AG04449 (cell line): ENCODE data around the gene ANKRD12.
"Not testable (repeated sequence)": the region's sequence is repeated elsewhere in the genome, so short reads cannot be mapped to it uniquely, and the experiment has no call there.

Source experiments
- CTCF ChIA-PET: fragments of 350-600 bp; formaldehyde crosslinking; extraction: SDS; loops from one replicate; lab custom pipeline; 2021; ENCODE audit warnings: antibody characterized with exemption; lab: Yijun Ruan, JAX
- POLR2A ChIA-PET: fragments of 400-600, 350-600 bp; formaldehyde crosslinking; extraction: SDS; loops from one replicate; lab custom pipeline; 2020; ENCODE audit warnings: antibody characterized with exemption, inconsistent platforms; lab: Yijun Ruan, JAX
- DNase-seq: peaks from one replicate; pipeline ENCODE4 v3.0.0-alpha.2; 2010; ENCODE audit warnings: low read depth, low spot score
- H3K4me3 ChIP-seq: 2 replicates; pipeline ENCODE4 v1.5.1; 2011; ENCODE audit warnings: low read depth, mild to moderate bottlenecking, control low read depth, low read length
- TF ChIP-seq, protein P1 (sequence below): IDR thresholded peaks from one replicate; pipeline ENCODE4 v1.5.1; 2011; ENCODE audit warnings: mild to moderate bottlenecking, moderate library complexity, low read length, control low read depth, inconsistent platforms; ENCODE audit not compliant: insufficient read depth; ENCODE audit errors: missing control alignments

ANKRD12 gene

DNA sequence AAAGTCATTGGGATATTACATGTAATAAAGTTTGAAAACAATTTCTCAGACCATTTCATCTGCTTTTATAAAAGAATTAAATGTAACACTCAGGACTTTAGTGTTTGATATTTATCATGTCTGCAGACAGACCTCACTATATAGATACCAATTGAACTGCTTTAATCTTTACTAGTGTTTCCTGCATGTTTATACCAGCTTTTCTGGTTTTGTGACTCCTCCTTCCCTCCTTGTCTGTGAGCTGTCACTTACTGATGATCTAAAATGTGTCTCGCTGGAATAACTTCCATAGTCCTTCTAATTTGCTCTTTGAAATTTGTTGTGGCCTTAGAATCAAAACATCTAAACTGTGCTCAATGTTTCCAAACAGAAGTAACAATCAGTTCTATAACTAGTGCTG lies 126.7 kb downstream of the ANKRD12 start:
- DNase-seq: no peak
- ChIA-PET CTCF (no interaction called here), POLR2A (no interaction called here)
- TF ChIP-seq, protein P1, sequence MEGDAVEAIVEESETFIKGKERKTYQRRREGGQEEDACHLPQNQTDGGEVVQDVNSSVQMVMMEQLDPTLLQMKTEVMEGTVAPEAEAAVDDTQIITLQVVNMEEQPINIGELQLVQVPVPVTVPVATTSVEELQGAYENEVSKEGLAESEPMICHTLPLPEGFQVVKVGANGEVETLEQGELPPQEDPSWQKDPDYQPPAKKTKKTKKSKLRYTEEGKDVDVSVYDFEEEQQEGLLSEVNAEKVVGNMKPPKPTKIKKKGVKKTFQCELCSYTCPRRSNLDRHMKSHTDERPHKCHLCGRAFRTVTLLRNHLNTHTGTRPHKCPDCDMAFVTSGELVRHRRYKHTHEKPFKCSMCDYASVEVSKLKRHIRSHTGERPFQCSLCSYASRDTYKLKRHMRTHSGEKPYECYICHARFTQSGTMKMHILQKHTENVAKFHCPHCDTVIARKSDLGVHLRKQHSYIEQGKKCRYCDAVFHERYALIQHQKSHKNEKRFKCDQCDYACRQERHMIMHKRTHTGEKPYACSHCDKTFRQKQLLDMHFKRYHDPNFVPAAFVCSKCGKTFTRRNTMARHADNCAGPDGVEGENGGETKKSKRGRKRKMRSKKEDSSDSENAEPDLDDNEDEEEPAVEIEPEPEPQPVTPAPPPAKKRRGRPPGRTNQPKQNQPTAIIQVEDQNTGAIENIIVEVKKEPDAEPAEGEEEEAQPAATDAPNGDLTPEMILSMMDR: no peak
- no peak overlapping the region for H3K4me3 ChIP-seq

DNA sequence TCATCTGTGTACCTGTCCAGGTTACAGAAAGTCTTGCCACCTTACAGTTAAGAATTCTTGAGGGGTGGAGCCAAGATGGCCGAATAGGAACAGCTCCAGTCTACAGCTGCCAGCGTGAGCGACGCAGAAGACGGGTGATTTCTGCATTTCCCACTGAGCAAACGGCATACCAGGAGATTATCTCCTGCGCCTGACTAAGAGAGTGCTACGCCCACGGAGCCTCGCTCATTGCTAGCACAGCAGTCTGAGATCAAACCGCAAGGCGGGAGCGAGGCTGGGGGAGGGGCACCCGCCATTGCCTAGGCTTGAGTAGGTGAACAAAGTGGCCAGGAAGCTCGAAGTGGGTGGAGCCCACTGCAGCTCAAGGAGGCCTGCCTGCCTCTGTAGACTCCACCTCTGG lies 128.2 kb downstream of the ANKRD12 start:
- POLR2A ChIA-PET, DNase-seq, CTCF ChIA-PET, H3K4me3 ChIP-seq: not testable (repeated sequence)

DNA sequence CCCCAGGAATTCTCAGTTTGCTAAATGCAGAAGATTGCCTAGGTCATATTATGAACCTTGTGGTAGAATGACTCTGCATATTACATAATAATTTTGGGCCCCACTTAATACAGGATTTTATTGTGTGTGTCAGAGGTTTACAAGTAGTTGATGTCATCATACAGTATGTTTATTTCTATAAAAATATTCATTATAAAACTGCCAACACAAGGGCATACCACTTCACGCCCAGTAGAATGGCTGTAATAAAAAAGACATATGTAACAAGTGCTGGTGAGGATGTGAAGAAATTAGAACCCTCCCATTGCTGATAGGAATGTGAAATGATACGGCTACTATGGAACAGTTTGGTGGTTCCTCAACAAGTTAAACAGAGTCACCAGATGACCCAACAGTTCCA lies 136.6 kb downstream of the ANKRD12 start:
- DNase-seq: no peak
- ChIA-PET POLR2A (no interaction called here), CTCF (no interaction called here)
- TF ChIP-seq, protein P1: no peak
- H3K4me3 ChIP-seq: no peak overlapping the region

DNA sequence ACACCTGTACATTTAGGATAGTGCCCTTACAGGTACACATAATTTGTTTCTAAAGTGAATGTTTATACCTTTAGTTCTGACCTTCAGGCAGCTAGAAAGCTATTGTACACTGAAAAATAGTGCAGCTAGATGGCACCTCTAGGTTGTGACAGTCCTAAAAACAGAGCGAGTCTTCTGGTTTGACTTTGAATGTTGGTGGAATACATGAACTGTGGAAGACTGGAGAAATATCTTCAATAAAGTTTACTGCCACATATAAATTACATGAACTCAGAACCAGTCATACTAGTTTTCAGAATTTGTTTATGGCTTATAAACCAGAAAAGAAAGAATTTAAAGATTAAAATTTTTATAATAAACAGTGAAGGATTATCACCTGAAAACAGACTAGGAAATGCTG lies 139.3 kb downstream of the ANKRD12 start:
- no peak overlapping the region for H3K4me3 ChIP-seq
- ChIA-PET POLR2A (interaction anchor here (0.6 kb wide), 1 partner anchor 128 kb away, joined by 3 read pairs; no protein-coding TSS in a partner anchor), CTCF (interaction anchor here (0.6 to 2.1 kb wide), 3 partner anchors 73 to 240 kb away, joined by 3 to 9 read pairs (median 3); no protein-coding TSS in a partner anchor)
- TF ChIP-seq, protein P1: no peak
- DNase-seq: no peak

DNA sequence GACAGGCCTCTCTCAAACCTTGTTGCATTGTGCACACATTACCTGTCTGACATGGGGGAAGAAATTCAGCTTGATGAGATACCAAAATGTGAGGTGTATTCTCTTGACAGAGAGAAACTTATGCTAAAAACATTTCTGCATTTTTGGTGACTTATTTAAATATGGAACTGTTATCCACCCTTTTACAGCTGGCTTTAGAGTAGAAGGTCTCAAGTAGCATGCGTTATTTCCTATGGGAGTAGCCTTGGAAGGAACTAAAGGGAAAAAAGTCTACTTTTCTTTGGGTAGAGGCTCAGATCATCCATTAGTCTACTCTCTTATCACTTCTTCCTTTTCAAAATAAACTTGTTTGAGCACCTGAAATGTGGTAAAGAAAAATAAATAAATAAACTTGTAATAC lies 141.4 kb downstream of the ANKRD12 start:
- TF ChIP-seq, protein P1: no peak
- DNase-seq: no peak
- ChIA-PET POLR2A (no interaction called here), CTCF (interaction anchor here (2.1 kb wide), 1 partner anchor 238 kb away, joined by 9 read pairs; no protein-coding TSS in a partner anchor)
- H3K4me3 ChIP-seq: no peak overlapping the region

DNA sequence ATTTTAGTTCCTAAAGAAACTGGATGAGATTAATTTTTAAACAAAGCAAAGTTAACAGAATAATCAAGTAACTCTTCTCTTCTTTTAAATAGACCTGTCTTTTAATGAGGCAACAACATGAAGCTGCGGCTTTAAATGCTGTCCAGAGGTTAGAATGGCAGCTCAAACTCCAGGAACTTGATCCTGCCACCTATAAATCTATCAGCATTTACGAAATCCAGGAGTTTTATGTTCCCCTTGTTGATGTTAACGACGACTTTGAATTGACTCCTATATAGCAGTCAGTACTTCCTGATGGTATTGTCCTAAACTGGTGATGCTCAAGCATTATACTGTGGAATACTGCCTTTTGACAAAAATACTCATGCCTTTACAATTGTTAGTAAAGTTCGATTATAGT lies 144.3 kb downstream of the ANKRD12 start:
- no peak overlapping the region for H3K4me3 ChIP-seq
- ChIA-PET CTCF (no interaction called here), POLR2A (no interaction called here)
- no peak for DNase-seq
- TF ChIP-seq, protein P1: no peak

DNA sequence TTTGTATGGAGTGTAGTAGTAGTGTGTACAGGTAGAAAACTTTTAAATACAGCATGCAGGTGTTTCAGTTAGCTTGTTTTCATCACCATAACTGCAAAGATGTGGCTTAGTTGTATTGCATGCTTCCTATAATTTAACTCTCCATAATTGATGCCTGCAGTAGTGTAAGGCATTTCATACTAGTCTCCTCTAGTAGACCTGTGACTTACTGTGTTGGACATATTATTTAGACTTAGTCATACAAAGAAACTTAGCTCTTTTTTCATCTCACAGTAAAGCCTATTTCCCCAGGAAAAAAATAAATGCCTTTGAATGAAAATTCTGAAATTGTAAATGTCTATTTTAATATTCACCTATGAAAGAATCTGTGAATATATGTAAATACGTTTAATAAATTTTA lies 145.2 kb downstream of the ANKRD12 start:
- no peak for DNase-seq
- POLR2A ChIA-PET: interaction anchor here (0.6 kb wide), 1 partner anchor 252 kb away, joined by 3 read pairs; no protein-coding TSS in a partner anchor
- CTCF ChIA-PET: interaction anchor here (0.7 kb wide), 1 partner anchor 233 kb away, joined by 3 read pairs; no protein-coding TSS in a partner anchor
- no peak overlapping the region for H3K4me3 ChIP-seq
- TF ChIP-seq, protein P1: no peak
